SKM-1 treated with dmso at 0.1 percent for 144 hours (cell line): ENCODE data around the gene CAMK2G.

Source experiments
- DNase-seq: peaks from one replicate; lab custom pipeline; 2025; ENCODE audit not compliant: unreplicated experiment; lab: John Stamatoyannopoulos, UW

CAMK2G gene

DNA sequence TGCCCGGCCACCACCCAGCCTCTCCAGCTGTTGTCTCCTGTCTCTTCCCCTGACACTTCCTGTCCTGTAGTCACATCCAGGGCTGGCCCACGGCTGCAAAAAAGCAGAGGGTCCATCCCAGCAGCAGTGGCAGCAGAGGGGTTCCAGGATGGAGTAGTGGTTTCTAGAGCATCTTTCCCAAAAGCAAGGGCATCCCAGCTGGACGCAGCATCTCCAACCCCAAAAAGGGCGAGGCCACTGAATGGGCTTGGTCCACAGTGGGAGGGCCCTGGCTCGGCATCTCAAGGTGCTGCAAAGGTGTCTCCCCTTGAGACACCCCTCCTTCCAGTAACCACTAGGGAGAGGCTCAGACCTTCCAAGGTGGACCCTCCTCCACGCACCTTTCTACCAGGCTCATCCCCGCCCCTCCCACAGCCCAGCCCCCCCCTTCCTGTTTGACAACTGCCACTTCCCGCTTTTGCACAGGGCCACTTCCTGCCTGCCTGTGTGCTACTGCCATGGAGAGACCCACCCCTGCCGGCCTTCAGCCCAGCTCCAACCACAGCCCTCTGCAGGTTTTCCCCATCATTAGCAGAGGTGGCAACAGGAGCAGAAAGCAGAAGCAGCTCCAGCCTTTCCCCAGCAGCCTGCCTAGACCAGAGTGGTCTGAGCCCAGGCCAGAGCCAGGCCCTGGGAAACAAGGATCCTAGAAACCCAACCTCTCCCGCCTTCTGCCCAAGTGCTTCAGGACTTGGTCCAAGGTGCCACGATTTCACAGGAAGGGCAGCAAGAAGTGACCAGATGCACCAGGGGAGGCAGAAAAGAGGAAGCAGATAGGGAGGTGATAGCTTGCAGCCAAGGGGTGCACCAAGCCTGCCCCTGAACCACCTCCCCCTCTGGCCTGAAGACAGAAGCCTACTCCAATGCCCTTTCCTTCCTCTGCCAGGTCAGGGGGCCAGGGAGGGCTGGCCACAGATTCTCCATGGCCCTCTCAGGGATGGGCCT, 8.6 kb downstream of the CAMK2G start:
- DNase-seq = peak; percentile 97

DNA sequence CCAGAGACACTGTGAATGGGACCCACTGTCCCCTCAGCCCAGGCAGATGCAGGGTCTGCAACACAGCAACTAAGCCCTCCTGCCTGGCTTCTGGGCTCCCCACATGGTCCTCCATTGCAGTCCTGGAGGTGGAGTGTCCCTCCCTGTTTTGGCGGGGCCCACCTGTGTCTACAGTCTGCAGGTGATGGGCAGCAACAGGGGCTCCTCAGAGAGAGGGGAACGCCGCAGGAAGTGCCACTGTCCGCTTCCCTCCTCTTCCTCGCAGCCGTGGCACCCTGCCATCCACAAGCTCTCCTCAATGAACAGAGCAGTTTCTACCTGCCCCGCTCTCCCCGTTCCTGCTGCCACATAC, 9.3 kb downstream of the CAMK2G start:
- DNase-seq = no peak

DNA sequence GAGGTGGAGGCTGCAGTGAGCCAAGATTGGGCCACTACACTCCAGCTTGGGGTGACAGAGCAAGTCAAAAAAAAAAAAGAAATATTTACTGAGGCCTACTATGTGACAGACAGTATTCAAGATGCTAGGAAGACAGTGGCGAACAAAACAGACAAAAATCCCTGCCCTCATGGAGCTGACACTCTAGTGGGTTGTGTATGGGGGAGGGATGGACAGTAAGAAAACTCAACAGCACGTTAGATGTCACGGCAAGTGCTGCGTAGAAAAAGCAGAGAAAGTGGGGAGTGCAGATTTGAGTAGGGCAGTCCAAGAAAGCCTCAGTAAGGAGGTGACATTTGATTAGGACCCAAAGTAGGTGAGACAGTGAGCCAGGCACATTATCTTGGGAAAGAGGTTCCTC, 10.1 kb downstream of the CAMK2G start:
- no peak for DNase-seq

DNA sequence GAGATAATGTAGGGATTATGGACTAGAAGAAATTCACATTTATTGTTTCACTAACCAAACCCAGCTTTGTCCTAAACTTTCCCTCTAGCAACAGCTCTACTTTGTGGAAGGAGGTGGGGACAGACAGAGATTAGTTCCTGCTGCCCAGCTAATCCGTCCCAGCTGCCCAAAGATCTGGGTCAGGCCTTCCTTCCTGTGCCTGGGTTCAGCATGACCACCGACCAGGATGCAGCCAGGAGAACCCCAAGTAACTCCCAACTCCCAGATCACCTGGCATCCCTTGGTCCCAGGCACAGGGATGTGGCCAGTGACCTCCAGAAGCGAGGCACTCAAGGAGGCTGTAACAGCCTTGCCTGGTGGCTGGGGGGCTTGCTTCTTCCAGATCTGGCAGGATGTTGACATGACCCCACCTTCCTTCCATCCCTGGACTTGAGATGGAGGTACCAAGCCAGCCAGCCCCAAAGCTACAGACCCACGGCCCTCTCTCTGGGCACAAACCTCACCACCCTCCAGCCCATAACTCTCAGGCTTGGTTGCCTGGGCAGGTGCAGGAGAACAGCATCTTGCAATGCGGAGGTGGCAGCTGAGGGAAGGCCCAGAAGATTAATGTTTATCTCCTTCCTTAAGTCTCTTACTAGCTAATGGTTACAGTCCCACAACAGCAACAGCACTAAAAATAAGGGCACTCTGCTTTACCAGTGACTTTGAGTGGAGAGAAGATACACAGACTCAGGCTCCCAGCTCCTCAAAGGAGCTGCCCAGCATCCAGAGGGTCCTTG, 11.1 kb downstream of the CAMK2G start:
- DNase-seq = no peak

DNA sequence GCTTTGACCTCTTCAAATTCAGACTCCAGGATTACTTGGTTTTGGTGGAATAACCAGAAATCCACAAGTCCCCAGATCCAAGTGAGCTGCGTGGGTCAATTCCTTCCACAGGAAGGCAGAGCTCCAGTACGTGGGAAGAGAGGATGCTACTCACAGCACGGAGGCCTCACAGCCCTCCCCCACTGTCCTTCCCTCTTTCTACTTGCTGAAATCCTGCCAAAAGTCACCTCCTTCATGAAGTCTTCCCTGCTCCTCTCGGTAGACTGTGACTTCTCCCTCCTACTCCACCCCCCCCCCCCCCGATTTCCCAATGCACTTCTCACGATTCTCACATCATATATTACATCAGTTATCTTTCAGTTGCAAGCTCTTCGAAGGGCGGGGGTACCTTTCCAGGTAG, 12.3 kb downstream of the CAMK2G start:
- peak; percentile 24 for DNase-seq

DNA sequence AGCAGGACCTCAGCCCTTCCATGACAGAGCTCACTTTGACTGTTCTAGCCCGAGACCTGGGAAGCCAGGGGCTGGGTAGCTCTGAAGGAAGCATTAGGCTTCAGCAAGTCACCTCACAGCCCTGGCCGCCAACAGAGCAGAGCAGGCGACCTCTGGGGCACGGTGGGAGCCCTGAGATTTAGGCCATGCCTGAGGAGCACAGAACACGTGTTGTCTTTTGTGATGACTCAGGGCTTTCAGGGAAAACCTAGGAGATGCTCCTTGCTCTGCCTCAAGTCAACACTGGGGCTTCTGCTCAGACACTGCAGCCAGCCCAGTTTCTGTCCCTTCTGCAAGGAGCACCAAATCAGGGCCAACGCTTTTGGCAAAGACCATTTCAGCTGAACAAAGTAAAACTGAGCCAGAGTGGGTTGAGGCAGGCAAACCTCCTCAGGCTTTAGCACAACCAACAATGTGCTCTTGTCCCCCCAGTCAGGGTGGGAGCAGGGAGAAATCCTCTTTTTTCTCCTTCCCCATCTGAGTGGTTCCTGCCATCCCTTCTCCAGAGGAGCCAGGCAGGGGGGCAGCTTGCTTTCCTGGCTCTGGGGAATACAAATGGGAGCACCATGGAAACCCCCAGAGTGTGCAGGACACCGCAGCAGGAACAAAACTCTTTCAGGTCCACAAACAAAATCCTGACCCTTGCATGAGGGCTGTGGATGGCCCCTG, 14.4 kb downstream of the CAMK2G start:
- DNase-seq = no peak

DNA sequence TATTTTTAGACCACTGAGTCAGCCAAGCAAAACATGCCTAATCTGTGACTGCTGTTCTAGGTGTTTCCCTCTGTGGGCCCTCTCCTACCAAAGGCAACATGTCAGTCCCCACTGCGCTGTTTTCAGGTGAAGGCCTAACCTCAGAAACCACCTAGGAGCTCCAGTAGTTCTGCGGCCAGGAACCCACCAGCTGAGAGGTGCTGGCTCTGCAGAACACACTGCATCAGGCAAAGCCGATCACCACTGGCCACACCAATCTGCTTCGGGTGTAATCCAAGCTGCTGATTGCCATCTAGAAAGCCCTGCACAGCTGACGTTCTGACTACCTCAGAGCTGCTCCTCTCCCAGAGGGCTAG, 14.9 kb downstream of the CAMK2G start:
- no peak for DNase-seq

DNA sequence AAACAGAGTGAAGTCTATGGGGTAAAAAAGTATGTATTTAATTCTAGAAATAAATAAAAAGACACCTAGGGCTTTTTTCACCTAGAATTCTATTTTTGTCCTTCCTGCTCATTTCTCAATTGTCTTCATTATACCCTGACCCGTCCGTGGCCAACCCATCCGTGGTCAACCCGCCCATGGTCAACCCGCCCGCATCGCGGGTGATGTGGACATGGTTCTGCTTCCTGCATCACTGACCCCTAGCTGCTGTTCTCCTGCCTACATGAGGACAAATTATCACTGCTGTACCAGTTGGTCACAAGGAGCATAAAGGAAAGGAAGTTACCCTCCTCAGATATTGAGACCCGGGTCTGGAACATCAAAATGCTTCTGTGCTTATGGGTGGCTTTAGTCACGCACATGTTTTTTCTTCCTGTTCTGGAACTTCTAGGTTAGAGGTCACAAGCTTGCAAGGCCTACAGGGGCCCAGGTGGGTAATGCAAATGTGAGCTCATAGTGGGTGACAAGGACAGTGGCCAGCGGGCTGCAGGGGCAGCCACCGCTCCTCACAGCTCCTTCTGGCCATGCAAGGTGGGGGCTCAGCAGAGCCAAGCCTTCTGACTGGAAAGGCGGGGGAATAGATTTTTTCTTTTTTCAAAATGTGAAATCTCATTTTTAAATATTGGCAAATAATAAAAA, 15.5 kb downstream of the CAMK2G start:
- no peak for DNase-seq

DNA sequence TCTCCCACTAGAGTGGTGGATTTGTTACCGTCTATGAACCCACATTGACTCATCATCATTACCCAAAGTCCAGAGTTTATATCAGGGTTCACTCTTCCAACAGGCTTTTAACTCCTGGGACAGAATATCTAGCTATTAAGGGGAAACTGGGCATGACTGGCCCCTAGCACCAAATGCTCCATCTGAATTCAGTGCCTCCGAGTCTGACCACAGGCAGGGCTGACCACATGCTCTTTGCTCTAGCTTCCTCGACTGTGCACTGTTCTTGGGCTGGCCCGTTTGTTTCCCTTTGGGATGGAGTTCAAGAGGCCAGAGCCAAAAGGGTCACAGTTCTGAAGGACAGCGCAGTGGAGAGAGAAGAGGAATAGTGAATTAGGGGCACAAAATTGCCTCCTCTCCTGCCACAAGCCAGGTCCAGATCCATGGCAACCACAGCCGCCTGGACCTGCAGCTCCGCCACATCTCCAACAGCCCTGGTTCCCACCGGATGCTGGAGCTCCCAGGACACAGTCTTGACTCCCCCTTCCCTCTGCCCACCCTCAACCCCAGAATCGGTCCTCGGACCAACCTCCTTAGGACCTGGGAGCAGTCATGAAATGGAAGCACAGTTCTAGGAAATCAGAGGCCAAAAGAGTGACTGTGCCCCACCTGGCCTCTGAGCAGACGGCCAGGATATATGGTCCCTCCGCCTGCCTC, 16.2 kb downstream of the CAMK2G start:
- no peak for DNase-seq

DNA sequence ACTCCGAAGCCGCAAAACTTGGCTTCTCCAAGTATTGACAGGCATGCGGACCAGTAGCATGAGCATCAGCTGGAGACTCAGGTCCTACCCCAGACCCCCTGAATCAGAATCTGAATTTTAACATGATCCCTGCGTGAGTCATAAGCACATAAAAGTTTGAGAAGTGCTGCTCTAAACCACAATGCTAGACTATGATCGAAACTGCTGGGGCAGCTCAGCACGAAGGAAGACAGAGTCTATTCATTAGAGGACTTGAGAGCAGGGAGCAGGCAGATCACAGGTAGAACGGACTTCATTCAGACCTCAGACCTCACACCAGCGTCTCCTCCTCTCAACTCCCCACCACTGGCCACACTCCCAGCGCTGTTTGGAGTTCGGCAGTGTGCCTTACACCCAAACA, 16.9 kb downstream of the CAMK2G start:
- no peak for DNase-seq

DNA sequence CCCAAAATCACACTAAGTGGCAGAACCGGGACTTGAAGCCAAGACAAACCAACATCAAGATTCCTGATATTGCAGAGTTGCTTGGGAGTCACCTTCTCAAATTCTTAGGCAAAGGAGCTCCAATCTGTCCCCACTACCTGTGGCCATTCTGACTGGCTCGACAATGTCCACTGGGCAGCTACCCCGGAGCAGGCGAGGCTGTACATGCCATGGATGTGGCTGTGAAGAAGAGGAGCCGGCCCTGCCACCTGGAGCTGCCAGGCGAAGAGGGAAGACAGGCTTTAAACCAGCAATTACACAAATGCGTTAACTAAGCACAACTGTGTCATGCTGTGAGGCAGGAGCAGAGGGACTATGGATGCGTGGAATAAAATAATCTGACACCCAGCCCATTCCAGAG, 18.1 kb downstream of the CAMK2G start:
- DNase-seq = no peak

DNA sequence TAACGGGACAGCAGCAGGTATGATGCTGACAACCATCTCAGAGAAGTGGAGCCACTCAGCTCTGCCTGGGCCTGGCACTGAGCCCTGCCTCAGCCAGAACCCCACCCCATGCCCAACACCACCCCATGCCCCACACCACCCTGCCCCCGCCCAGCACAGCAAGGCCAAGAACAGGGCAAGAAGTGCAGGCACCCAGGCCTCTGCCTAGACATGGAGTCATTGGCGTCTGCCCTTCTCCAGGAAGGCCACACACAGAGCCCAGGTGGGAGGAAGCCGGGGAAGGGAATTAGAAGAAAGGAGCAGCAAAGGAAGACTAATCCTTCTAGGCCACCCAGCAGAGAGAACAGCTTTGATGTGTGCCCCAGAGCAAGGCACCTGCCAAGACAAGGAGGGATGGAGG, 18.9 kb downstream of the CAMK2G start:
- no peak for DNase-seq

DNA sequence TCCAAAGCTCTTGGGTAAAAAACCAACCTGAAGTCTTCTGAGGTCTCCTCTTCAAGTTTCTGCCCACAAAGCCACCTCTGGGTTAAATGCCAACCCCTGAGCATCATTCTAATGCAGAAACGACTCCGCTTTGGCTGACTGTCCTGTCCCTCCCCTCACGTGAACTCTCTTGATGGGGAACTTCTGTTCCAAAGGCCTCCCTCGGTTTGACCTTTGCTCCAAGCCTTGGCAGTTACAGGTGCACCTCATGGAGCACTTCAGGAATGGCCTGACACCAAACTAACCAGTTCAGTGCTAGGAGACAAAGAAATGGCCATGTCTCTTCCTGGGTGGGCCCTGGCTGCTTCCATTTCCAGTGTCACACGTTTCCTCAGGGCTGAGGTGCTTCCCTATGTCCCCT, 20.0 kb downstream of the CAMK2G start:
- no peak for DNase-seq

DNA sequence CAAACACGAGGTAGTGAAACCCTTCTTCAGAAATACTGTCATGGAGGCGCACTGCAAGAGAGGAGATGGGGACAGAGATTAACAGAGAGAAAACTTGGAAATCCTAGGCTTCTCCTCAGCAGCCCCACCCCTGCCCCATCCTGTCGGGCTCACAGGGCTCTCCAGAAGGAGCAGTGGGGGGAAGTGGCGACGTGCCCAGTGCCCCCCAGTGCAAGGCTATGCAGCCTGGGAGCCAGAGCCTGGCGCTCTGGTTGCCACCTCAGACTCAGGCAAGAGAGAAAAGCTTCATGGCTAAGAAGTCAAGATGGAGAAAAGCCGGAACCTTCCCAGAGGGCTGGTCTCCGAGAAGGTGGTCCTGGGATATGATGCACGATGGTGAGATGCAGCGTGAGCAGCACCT, 21.2 kb downstream of the CAMK2G start:
- no peak for DNase-seq

DNA sequence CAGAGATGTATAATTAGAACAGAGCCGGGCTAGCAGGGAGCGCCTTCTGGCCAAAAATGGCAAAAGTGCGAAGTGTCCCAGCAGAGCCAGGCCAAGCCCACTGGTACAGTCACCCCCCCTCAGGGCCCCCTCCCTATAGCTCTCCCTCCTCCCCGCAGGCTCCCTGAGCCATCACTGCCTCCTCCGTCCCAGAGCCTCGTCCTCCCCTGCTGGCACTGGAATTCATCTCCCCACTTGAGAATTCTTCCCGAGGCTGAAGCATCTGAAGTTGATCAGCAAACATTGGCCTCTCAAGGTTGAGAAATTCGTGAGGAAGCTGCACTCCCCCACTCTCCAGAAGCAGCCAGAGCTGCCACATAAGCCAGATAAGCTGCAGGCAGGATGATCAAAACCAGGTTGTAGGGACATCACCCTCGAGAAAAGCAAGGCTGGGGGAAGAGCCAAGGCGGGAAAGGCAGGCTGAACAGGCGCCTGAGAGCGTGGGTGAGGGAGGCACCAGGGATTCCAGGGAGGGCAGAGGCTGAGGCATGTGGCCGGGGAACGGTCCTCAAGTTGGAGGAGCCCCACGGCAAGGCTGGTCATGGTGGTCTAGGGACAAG, 23.4 kb downstream of the CAMK2G start:
- DNase-seq = no peak

DNA sequence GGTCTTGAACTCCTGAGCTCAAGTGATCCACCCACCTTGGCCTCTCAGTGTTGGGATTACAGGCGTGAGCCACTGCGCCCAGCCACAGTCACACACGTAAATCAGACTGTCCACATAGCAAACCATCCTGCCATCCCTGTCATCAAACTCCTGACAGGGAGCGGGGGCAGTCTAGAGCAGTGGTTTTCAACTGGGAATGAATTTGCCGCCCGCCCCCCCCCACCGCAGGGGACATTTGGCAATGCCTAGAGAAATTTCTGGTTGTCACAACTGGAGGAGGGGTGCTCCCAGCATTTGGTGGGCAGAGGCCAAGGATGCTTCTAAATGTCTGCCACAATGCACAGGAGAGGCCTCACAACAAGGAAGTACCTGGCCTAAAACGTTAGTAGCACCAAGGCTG, 24.1 kb downstream of the CAMK2G start:
- DNase-seq = no peak

DNA sequence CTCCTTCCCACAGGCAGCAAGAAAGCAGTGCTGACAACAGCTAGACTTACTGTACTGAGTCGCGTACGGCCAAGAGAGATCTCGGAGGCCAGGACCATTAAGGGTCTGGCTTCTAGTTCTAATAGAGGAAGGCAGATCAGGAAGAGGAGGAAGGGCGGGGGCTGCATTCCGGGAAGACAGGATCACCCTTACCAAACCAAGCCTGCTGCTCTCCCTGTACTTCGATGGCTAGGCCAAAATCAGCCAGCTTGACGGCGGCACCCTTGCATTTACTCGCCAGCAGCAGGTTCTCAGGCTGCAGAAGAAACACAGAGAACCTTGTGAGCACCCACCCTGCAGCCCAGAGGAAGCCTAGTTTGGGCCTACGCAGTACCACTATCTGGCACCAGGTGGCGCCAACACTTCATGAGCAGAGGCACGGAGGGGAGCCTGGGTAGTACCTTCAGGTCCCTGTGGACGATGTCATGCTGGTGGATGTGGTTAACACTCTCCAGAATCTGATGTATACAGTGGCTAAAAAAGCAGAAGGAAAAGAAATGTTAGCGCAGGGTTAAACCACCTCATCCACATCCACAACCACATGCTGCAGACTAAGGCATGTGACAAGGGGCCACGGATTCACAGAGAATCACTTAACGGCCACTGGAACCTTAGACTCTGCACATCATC, 25.4 kb downstream of the CAMK2G start:
- peak; percentile 98 for DNase-seq

DNA sequence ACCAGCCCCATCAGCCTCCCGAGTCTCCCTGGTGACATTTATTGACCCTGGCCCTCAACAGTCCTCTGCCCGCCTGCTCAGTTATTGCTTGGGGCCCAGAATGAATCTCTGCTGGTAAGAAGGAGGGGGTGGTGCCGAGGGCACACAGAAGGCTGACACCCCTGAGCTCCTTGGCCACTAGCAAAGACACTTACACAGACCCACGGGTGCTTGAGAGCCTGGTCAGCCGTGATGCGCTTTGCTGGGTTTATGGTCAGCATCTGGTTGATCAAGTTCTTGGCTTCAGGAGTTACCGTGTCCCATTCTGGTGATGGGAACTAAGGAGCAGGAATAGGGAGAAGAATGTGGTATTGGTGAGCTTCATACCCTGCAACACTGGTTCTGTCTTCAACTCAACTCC, 27.3 kb downstream of the CAMK2G start:
- no peak for DNase-seq

DNA sequence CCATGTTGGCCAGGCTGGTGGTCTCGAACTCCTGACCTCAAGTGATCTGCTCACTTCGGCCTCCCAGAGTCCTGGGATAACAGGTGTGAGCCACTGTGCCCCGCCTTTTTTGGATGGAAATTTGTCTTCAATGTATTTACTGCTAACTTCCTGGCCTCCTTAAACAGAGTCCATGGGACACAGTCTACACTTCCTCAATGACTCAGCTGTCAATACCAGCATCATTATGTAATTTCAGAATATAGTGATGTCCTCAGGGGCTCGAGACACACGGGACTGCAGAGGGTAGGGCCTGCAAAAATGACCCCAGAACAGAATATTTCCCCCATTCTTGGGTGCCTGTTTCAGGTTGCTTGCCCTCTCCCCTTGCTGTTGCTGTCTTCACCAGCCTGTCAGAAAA, 31.1 kb downstream of the CAMK2G start:
- DNase-seq = no peak

DNA sequence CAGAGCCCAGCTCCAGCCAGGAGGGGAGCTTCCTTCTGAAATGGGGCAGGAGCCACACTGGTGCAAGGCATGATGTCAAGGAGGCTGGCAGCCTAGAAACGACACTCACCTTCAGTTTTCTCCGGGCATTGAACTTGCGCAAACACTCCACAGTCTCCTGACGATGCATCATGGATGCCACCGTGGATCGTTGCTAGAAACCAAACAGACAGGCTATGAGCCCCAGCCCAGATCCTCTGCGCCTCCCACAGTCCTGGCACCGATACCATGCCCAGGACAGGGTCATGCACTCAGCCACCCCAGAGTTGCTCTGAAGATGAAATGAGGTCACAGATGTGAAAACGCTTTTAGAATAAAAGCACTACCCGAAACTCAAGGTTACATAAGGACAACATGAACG, 32.0 kb downstream of the CAMK2G start:
- no peak for DNase-seq
